GM23338 (cell line): ENCODE results near the gene RPS19BP1. TPM values are rescaled to one million over a fixed set of nuclear protein-coding genes. Genes with fewer than 3 reads are reported as not detected.

Experiments used
- ATAC-seq: fragments of 200-7000 bp; cut with Tn5 transposase; 3 replicates; pipeline ENCODE4 v1.9.1; 2020
- DNase-seq: peaks from one replicate; pipeline ENCODE4 v3.0.0-alpha.2; 2015; ENCODE audit warnings: low spot score
- H2AFZ ChIP-seq: fragments of 200-600 bp; sonication (generic); 2 replicates; pipeline ENCODE4 v1.8.0; 2016; ENCODE audit warnings: antibody characterized with exemption, mild to moderate bottlenecking, moderate library complexity
- H3F3A ChIP-seq: fragments of 200-600 bp; sonication (generic); replicated peaks from 2 replicates; pipeline ENCODE4 v1.8.0; 2017; ENCODE audit warnings: antibody characterized with exemption, mixed run types, low read depth
- H3K27ac ChIP-seq: fragments of 200-600 bp; sonication (generic); 2 replicates; pipeline ENCODE4 v1.6.1; 2016; ENCODE audit warnings: low read depth
- H3K27me3 ChIP-seq: fragments of 200-600 bp; sonication (generic); 2 replicates; pipeline ENCODE4 v1.8.0; 2016; ENCODE audit warnings: mild to moderate bottlenecking, mixed run types, moderate library complexity; ENCODE audit not compliant: insufficient read depth
- H3K36me3 ChIP-seq: fragments of 200-600 bp; sonication (generic); 2 replicates; pipeline ENCODE4 v1.8.0; 2016; ENCODE audit warnings: mild to moderate bottlenecking; ENCODE audit not compliant: insufficient read depth
- H3K4me1 ChIP-seq: fragments of 200-600 bp; sonication (generic); 2 replicates; pipeline ENCODE4 v1.8.0; 2016; ENCODE audit warnings: mild to moderate bottlenecking, moderate library complexity; ENCODE audit not compliant: insufficient read depth
- H3K4me2 ChIP-seq: fragments of 200-600 bp; sonication (generic); 2 replicates; pipeline ENCODE4 v1.7.1; 2017; ENCODE audit warnings: mixed run types
- H3K4me3 ChIP-seq: fragments of 200-600 bp; sonication (generic); 2 replicates; pipeline ENCODE4 v1.6.1; 2016; ENCODE audit warnings: mixed run types
- H3K79me2 ChIP-seq: fragments of 200-600 bp; sonication (generic); replicated peaks from 2 replicates; pipeline ENCODE4 v1.8.0; 2017; ENCODE audit warnings: mild to moderate bottlenecking; ENCODE audit not compliant: insufficient read depth
- H3K9me2 ChIP-seq: fragments of 200-600 bp; sonication (generic); 2 replicates; pipeline ENCODE4 v1.8.0; 2017; ENCODE audit not compliant: insufficient read depth
- H4K20me1 ChIP-seq: fragments of 200-600 bp; sonication (generic); replicated peaks from 2 replicates; pipeline ENCODE4 v1.8.0; 2017; ENCODE audit warnings: mild to moderate bottlenecking; ENCODE audit not compliant: insufficient read depth
- H3K27ac Mint-ChIP-seq: 2 replicates; pipeline ENCODE4 v1.8.0; 2020; ENCODE audit warnings: inconsistent platforms, mild to moderate bottlenecking, moderate library complexity, mixed read lengths
- H3K27me3 Mint-ChIP-seq: 3 replicates; pipeline ENCODE4 v1.8.0; 2022; ENCODE audit warnings: low read depth, mild to moderate bottlenecking, moderate library complexity, mixed read lengths, inconsistent platforms; ENCODE audit not compliant: insufficient read depth, poor library complexity
- H3K36me3 Mint-ChIP-seq: 3 replicates; pipeline ENCODE4 v1.8.0; 2021; ENCODE audit warnings: low read depth, mild to moderate bottlenecking, inconsistent platforms, moderate library complexity, mixed read lengths
- H3K4me1 Mint-ChIP-seq: 3 replicates; pipeline ENCODE4 v1.8.0; 2020; ENCODE audit warnings: mild to moderate bottlenecking, inconsistent platforms, mixed read lengths
- H3K4me3 Mint-ChIP-seq: 3 replicates; pipeline ENCODE4 v1.8.0; 2021; ENCODE audit warnings: moderate library complexity, mild to moderate bottlenecking, inconsistent platforms, mixed read lengths
- H3K9me3 Mint-ChIP-seq: 3 replicates; pipeline ENCODE4 v1.8.0; 2020; ENCODE audit warnings: moderate library complexity, mild to moderate bottlenecking, inconsistent platforms, mixed read lengths
- CTCF ChIP-seq, 2 experiments: fragments of 200-600 bp in 1 of 2; sonication (generic) in 1 of 2; conservative IDR thresholded peaks; 2 replicates each; pipeline versions ENCODE4 v1.5.1 to v1.6.1; 2016 to 2017; ENCODE audit warnings: antibody characterized with exemption in 2 of 2, low read depth in 2 of 2, mild to moderate bottlenecking in 2 of 2, moderate library complexity in 1 of 2
- ETS1 ChIP-seq: IDR thresholded peaks from 2 replicates; pipeline ENCODE4 v1.6.1; 2016; ENCODE audit warnings: antibody characterized with exemption
- EZH2 ChIP-seq: fragments of 200-600 bp; sonication (generic); IDR thresholded peaks from one replicate; pipeline ENCODE4 v1.8.0; 2017; ENCODE audit warnings: antibody characterized with exemption, mild to moderate bottlenecking, low read depth; ENCODE audit not compliant: unreplicated experiment
- EZH2phosphoT487 ChIP-seq: fragments of 200-600 bp; sonication (generic); IDR thresholded peaks from one replicate; pipeline ENCODE4 v1.8.1; 2018; ENCODE audit warnings: antibody characterized with exemption; ENCODE audit not compliant: unreplicated experiment
- NANOG ChIP-seq: IDR thresholded peaks from 2 replicates; pipeline ENCODE4 v1.6.1; 2016; ENCODE audit warnings: antibody characterized with exemption, borderline replicate concordance
- POLR2AphosphoS5 ChIP-seq: IDR thresholded peaks from 2 replicates; pipeline ENCODE4 v1.6.1; 2016; ENCODE audit warnings: antibody characterized with exemption, low read depth
- REST ChIP-seq: IDR thresholded peaks from one replicate; pipeline ENCODE4 v1.6.1; 2018; ENCODE audit warnings: antibody characterized with exemption; ENCODE audit not compliant: unreplicated experiment
- STAT1 ChIP-seq: IDR thresholded peaks from one replicate; pipeline ENCODE4 v1.6.1; 2016; ENCODE audit warnings: antibody characterized with exemption; ENCODE audit not compliant: unreplicated experiment
- ZNF331 ChIP-seq: fragments of 250-450 bp; sonication (Bioruptor Pico); IDR thresholded peaks from 2 replicates; pipeline ENCODE4 v1.5.0; 2020; ENCODE audit warnings: low read depth, mild to moderate bottlenecking, moderate library complexity
- ZNF462 ChIP-seq: fragments of 250-450 bp; sonication (Bioruptor Pico); IDR thresholded peaks from 2 replicates; pipeline ENCODE4 v1.5.0; 2020; ENCODE audit warnings: mild to moderate bottlenecking, moderate library complexity
- polyA plus RNA-seq: library from polyadenylated mRNA; unstranded; fragments of >200 nt; fragmentation: Nextera tagmentation; extraction: Ambion mirVana; gene quantifications from 2 replicates; pipeline ENCODE4 v1.2.1, GENCODE V29; 2016
- total RNA-seq: library from RNA; depleted of rRNA; stranded (reverse); fragments of >200 nt; shearing (Covaris generic); gene quantifications from 2 replicates; pipeline ENCODE4 v1.2.3, GENCODE V29; 2014

RPS19BP1 gene
- total and polyA plus RNA-seq, 2 experiments from 2014 or later = 153 to 215 TPM

GRCh38 chr22:39517470-39517869, 15.1 kb downstream of the RPS19BP1 start (continued):
- no peak for TF ChIP-seq ETS1
- TF ChIP-seq EZH2phosphoT487 = no peak
- TF ChIP-seq STAT1 = no peak
- TF ChIP-seq ZNF331 (CRISPR knock-in tag) = no peak
- no peak for TF ChIP-seq CTCF (conservative IDR thresholded peaks at IDR 0.05; ENCODE audit: low read depth in 2 of 2)

GRCh38 chr22:39515266-39516050, 17.1 kb downstream of the RPS19BP1 start:
- Histone ChIP-seq H3K27ac (no peak overlapping the region), H3K36me3 (peaks cover 52% of the 10 kb centered on the region), H3K4me3 (no peak overlapping the region), H3K27me3 (peaks cover 34% of the 10 kb centered on the region), H2AFZ (no peak overlapping the region), H4K20me1 (peaks cover 63% of the 10 kb centered on the region), H3K4me1 (peaks cover 3% of the 10 kb centered on the region), H3K9me2 (no peaks in the 10 kb centered on the region), H3K79me2 (peaks cover 8% of the 10 kb centered on the region), H3F3A (peaks cover 19% of the 10 kb centered on the region), H3K4me2 (no peak overlapping the region)
- Mint-ChIP-seq H3K9me3 (peaks cover 3% of the 10 kb centered on the region; the same call in 2 of the 3 replicates), H3K27ac (no peak overlapping the region), H3K4me3 (no peak overlapping the region), H3K27me3 (peaks cover 54% of the 10 kb centered on the region), H3K36me3 (peaks cover 75% of the 10 kb centered on the region), H3K4me1 (peaks cover 7% of the 10 kb centered on the region)
- DNase-seq = no peak
- no peak for ATAC-seq
- TF ChIP-seq ETS1 (no peak), ZNF462 (CRISPR knock-in tag) (no peak), ZNF331 (CRISPR knock-in tag) (no peak), REST (no peak), EZH2 (no peak), POLR2AphosphoS5 (no peak), NANOG (no peak)
